DMS53 treated with DMSO at 0.1 percent for 48 hours (cell line): ENCODE results near the gene XAF1.
"Not testable (repeated sequence)": the region's sequence is repeated elsewhere in the genome, so short reads cannot be mapped to it uniquely, and the experiment has no call there.

Experiments
- DNase-seq: peaks from one replicate; lab custom pipeline; 2025; ENCODE audit not compliant: unreplicated experiment; lab: John Stamatoyannopoulos, UW

The XAF1 gene

GRCh38 chr17:6753006-6753445 is 2.8 kb upstream of the XAF1 start:
- DNase-seq = no peak

DNA sequence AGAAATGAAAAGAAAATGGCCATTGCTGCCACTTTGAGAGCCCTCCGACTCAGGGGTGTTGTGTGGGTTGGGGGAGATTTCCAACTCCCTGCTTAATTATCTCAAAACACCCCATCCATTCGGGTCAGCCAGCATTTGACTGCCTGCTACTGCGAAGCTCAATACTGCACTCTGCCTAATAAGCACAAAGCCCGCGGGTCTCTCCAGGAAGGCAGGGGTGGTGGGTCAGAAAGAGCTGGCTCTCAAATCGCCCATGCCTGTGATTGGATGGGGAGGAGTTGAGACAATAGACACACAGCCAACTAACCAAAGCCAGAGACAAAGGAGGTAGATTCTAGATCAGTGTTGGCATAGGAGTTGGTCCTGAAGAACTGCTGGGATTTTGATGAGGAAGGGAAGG is 2.3 kb upstream of the XAF1 start:
- DNase-seq = no peak

DNA sequence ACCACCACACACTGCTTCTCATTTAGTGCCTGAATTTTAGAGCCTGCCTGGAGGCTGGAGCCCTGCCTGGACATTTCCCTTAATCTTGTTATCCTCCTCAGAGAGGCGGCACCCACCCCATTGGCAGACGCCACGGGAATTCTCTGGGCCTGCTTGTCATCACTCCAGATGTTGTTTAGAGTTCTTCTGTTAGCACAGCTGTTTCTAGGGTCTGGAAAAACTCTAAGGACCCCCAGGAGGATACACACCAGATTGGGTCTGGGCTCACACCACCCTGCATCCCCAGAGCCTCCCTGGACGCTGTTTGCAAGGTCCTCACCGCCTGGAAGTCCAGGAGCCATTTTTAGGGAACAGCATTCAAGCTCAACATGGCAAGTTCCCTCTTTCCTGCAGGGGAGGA is 565 bp upstream of the XAF1 start:
- DNase-seq = no peak

DNA sequence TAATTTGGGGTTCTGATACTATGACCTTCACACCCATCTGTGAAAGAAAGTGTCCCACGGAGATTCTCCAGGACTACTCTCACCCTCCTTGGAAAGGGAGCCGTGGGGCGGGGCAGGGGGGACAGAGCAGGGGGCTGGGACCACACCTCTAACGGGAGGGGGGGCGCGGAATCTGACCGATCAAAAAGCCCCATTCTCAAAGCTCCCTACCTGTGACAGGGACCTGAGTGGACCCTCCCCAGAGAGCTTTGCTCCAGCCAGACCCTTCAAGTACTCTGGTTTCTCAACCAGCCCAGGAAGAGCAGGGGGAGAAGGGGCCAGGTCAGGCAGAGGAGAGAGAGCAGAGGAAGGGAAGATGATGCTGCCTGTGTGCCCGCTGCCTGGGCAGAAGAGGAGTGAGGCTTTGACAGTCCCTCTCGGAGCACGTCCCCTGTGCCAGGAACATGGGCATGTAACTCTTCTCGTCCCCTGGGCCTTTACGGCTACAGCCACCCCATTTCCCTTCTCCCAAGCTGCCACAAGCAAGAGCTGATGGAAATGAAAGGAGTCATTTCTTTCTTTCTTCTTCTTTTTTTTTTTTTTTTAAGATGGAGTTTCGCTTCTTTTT is 682 bp downstream of the XAF1 start:
- no peak for DNase-seq

DNA sequence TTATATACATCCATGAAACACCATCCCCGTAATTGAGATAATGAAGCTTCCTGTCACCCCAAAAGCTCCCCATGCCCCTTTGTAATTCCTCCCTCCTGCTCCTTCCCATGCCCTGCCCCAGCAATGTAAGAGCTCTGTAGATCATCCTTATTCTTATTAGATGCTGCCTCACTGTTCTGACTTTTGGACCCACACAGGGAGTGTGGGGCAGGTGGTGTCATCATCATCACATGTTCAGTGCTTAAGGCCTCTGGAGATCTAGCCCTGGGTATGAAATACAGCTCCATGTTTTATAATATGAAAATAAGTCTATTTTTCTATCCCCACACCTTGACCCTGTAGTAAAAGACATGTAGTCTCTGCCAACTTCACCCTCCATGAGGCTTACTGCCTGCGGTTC is 1.9 kb downstream of the XAF1 start:
- no peak for DNase-seq

DNA sequence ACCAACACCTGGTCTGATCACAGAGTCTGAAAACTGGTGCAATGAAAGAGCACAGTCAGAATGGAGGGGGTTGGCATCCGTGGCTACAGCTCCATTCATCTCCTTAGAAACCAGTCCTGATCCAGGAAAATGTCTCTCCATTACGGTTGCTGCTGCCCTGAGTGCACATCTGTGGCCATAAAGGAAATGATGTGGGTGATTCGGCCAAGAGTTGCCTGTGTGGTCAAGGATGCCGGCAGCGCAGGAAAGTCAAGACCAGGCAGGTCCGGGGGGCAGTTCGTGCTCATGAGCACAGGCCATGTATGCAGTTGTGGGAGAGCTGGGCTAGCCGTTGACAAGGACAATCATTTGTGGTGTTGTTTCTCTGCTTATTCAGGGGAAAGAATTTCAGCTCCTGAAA is 5.9 kb downstream of the XAF1 start:
- DNase-seq = no peak

GRCh38 chr17:6768447-6768846 is 12.6 kb downstream of the XAF1 start:
- no peak for DNase-seq

DNA sequence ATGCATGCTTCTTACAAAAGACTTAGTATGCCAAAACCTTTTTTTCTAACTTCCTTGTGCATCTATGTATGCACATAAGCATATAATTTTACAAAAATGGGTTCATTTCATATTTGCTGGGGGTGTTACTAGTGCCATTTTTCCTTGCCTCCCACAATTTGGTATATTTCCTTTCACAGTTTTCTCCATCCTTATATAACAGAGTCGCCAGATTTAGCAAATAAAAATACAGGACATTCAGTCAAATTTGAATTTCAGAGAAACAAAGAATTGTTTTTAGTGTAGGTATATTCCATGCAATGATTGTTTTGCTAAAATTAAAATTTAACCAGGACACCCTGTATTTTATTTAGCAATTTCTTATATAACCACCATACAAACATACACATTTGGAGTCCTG is 16.2 kb downstream of the XAF1 start:
- DNase-seq = no peak

DNA sequence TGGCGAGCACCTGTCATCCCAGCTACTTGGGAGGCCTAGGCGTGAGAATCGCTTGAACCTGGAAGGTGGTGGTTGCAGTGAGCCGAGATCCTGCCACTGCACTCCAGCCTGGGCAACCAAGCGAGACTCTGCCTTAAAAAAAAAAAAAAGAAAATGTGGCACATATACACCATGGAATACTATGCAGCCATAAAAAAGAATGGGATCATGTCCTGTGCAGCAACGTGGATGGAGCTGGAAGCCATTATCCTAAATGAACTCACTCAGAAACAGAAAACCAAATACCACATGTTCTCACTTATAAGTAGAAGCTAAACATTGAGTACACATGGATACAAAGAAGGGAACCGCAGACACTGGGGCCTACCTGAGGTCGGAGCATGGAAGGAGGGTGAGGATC is 19.1 kb downstream of the XAF1 start:
- DNase-seq = not testable (repeated sequence)

- DNase-seq = no peak
Measured at GRCh38 chr17:6775871-6776405, 20.1 kb downstream of the XAF1 start, which contains the start of gene FBXO39. TSS of gene FBXO39 (plus strand) at chr17:6776215. CDS start at chr17:6779869, 3,654 bp downstream.

DNA sequence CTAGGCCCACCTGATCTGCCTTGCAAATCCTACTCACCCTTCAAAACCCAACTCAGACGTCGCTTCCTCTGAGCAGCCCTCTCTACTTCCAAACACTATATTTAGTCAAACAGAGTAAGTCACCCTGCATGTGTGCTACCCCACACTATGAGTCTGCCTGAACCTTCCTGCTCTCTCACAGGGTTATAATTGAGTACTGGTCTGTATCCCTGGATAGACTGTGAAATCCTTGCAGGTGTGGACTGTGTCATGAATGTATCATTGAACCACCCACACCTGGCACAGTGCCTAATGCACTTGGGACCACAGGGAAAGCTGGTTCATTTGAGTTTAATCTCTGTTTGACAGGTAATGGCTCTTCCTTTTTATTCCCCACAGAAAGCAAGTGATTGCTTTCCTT is 23.6 kb downstream of the XAF1 start:
- DNase-seq = no peak

DNA sequence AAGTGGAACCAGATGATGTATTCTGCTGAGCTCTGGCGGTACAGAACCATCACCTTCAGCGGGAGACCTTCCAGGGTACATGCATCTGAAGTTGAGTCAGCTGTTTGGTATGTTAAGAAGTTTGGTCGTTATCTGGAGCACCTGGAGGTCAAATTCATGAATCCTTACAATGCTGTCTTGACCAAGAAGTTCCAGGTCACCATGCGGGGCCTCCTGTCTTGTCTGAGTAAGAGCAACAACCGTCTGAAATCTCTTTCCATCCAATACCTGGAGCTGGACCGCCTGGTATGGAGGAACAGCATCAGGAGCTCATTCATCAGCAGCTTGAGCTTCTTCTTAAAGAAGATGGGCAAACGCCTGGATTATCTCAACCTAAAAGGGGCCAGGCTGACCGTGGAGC is 24.2 kb downstream of the XAF1 start:
- no peak for DNase-seq

DNA sequence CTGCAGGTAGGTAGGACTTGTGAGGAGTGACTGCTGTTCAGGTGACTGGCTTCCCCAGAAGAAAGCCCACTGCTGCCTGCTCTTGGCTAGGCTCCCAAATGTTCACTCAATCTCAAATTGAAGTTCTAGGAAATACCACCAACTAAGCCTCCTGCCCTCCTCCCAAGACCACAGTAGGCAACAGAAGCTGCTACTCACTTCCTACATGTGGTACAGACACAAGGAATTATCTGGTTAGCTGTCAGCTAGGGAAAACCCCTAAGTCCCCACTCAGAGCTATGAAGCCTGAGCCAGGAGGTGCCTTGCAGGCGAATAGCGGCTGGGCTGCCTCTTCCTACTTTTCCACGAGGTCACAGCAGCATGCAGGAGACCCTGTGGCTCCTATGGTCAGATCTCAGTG is 25.0 kb downstream of the XAF1 start:
- no peak for DNase-seq

DNA sequence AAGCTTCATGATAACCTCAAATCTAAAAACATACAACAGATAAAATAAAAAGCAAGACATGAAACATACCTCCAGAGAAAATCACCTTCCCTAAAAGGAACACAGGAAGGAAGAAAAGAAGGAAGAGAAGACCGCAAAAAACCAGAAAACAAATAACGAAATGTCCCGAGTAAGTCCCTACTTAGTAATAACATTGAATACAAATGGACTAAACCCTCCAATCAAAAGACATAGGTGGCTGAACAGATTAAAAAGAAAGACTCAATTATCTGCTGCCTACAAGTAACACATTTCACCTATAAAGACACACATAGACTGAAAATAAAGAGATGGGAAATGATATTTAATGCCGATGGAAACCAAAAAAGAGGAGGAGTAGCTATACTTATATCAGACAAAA is 26.4 kb downstream of the XAF1 start:
- no peak for DNase-seq

DNA sequence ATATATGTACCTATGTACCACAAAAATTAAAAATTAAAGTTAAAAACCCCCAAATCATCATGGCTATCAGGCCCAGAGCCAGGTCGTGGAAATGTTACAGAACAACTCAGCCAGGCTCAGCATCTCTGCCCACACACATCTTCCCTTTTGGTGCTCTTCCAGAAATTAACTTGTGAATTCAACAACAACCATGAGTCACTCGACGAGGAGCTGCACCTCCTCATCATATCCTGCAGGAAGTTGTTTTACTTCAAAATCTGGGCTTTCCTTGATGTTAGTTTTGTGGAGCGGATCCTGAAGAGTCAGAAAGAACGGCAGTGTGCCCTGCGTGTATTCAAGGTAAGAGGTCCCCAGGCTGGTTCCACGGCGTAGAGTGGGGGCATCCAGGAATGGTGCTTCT is 30.8 kb downstream of the XAF1 start:
- DNase-seq = no peak

GRCh38 chr17:6787081-6787693 is 31.3 kb downstream of the XAF1 start:
- no peak for DNase-seq

- DNase-seq = no peak
Measured at GRCh38 chr17:6789146-6789545, 33.3 kb downstream of the XAF1 start.

GRCh38 chr17:6793748-6794493 is 38.1 kb downstream of the XAF1 start:
- no peak for DNase-seq

DNA sequence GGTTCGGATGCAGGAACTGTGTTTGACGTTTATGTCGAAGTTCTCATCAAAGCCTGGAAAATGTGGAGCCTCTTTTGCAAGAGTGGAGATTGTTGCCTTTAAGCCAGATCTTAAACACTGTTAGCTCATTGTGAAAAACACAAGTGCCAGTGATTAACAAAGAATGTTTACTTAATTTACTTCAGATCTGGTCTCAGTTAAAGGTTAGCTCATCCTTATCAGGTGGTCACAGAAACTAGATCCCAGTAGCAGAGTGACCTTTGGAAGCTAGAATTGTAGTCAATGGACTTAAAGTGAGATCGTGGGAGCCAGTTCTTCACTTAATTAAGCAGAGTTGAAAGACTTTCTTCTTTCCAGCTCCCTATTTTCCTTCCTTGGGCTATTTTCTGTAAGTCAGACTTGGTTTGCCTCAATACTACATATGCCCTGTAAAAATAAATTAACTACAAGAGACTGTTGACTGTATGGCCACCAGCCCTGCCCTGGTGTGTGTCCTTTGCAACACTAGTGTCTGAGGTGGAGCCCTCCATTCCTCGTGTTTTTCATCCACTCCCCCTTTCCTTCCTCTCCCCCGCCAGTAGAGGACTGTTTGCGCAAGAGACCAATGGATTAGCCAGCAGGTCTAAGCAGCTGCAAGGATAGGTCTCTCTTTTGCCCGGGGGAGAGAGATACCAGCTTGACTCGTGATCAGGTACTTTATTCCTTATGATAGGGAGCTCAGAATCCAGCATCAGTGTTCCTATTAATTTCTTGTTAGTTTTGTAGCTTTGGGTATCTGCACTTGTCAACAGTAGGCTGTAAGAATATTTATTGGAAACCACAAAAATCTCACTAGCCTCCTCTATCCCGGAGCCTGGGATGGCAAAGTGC is 40.4 kb downstream of the XAF1 start:
- no peak for DNase-seq

DNA sequence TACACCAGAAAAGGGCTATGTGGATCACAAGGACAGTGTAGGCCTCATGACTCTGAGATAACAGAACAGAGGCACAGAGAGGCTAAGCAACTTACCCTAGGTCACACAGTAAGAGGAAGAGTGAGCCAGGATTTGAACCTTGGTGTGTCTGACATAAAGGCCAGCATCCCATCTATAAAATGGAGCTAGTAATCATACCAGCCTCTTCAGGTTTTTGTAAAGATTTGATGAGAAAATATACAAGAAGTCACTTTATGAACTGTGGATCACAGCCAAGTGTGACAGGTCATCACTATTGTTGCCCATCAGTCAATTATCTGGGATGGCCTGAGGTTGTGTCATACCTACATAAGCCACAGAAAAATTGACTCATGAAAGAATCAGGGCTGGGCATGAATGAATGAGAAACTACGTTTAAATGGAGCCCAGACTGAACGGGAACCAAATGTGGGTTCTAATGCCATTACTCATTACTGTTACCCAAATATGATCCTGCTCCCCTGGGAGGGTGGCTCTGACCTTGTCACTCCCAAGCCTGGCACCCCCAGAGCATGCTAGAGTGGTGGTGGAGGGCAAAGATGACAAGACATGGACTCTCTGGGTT is 41.1 kb downstream of the XAF1 start:
- DNase-seq = no peak
